GM19240 (cell line): ENCODE measurements around the gene MYL11.
"Not testable (repeated sequence)": the region's sequence is repeated elsewhere in the genome, so short reads cannot be mapped to it uniquely, and the experiment has no call there.

Experiments used
- DNase-seq: peaks from one replicate; pipeline ENCODE4 v3.0.0; 2011; ENCODE audit warnings: low spot score; ENCODE audit not compliant: insufficient read length

MYL11 gene

GRCh38 chr16:30374538-30374937 lies at the start of gene MYL11:
Gene MYL11, plus strand, starts transcription at chr16:30374802. Its CDS starts 56 bp downstream, at chr16:30374858.
- DNase-seq: no peak

- not testable (repeated sequence) for DNase-seq
These were observed 40.1 kb upstream of the MYL11 start for GRCh38 chr16:30334473-30334989.

GRCh38 chr16:30335028-30335597 lies 39.5 kb upstream of the MYL11 start:
- DNase-seq: not testable (repeated sequence)

GRCh38 chr16:30335598-30336474 lies 38.8 kb upstream of the MYL11 start:
- no peak for DNase-seq

- not testable (repeated sequence) for DNase-seq
These were observed 36.6 kb upstream of the MYL11 start for GRCh38 chr16:30337964-30338357.

GRCh38 chr16:30338715-30339114 lies 35.9 kb upstream of the MYL11 start:
- DNase-seq: not testable (repeated sequence)

GRCh38 chr16:30340621-30341020 lies 34.0 kb upstream of the MYL11 start:
- DNase-seq: no peak

- DNase-seq: not testable (repeated sequence)
These were observed 32.6 kb upstream of the MYL11 start for GRCh38 chr16:30341971-30342370.

GRCh38 chr16:30342751-30343490 lies 31.7 kb upstream of the MYL11 start:
- no peak for DNase-seq

- DNase-seq: not testable (repeated sequence)
These were observed 31.1 kb upstream of the MYL11 start for GRCh38 chr16:30343491-30343820.

GRCh38 chr16:30346286-30346685 lies 28.3 kb upstream of the MYL11 start:
- DNase-seq: no peak

GRCh38 chr16:30348113-30348512 lies 26.5 kb upstream of the MYL11 start:
- DNase-seq: no peak

GRCh38 chr16:30348929-30349328 lies 25.7 kb upstream of the MYL11 start:
- DNase-seq: no peak

GRCh38 chr16:30349675-30350074 lies 24.9 kb upstream of the MYL11 start:
- no peak for DNase-seq

GRCh38 chr16:30350134-30350871 lies 24.3 kb upstream of the MYL11 start:
- no peak for DNase-seq

GRCh38 chr16:30351001-30351441 lies 23.6 kb upstream of the MYL11 start:
- no peak for DNase-seq

GRCh38 chr16:30351586-30352419 lies 22.8 kb upstream of the MYL11 start:
- DNase-seq: no peak

GRCh38 chr16:30352488-30353401 lies 21.9 kb upstream of the MYL11 start:
- no peak for DNase-seq

GRCh38 chr16:30353438-30354129 lies 21.0 kb upstream of the MYL11 start:
- DNase-seq: no peak
